ENCODE measurements around the gene ARHGEF35.
"Not testable (repeated sequence)": the region's sequence is repeated elsewhere in the genome, so short reads cannot be mapped to it uniquely, and the experiment has no call there.

DNA sequence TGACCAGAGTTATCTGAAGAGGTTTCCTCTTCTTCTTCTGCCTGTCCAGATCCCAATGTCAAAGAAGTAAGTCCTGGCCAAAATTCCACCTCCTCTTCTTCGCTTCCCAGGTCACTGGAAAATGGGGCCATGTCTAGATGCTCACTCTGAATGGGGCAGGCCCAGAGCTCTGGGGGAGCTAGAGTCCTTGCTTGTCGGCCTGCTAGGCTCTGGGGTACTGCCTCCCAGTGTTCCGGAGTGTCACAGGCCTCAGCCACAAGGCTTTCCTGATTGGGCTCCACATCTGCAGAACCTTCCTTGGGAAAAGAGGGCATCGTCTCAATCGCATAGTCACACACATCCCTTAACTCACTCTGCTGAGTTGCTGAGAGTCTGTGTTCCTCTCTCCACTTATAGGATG, 7.8 kb downstream of the ARHGEF35 start:
- not testable (repeated sequence) for TF ChIP-seq EZH2 (IDR thresholded peaks at IDR 0.05; ENCODE audit: borderline replicate concordance, low read length)
- TF ChIP-seq, protein P1, sequence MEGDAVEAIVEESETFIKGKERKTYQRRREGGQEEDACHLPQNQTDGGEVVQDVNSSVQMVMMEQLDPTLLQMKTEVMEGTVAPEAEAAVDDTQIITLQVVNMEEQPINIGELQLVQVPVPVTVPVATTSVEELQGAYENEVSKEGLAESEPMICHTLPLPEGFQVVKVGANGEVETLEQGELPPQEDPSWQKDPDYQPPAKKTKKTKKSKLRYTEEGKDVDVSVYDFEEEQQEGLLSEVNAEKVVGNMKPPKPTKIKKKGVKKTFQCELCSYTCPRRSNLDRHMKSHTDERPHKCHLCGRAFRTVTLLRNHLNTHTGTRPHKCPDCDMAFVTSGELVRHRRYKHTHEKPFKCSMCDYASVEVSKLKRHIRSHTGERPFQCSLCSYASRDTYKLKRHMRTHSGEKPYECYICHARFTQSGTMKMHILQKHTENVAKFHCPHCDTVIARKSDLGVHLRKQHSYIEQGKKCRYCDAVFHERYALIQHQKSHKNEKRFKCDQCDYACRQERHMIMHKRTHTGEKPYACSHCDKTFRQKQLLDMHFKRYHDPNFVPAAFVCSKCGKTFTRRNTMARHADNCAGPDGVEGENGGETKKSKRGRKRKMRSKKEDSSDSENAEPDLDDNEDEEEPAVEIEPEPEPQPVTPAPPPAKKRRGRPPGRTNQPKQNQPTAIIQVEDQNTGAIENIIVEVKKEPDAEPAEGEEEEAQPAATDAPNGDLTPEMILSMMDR (conservative IDR thresholded peaks at IDR 0.05 in 1 of 2, IDR thresholded peaks at IDR 0.05 in 1 of 2; ENCODE audit: extremely low read depth in 1 of 2, insufficient read depth in 1 of 2, low read depth in 1 of 2, low read length in 2 of 2), result not testable (repeated sequence)

All from mammary epithelial cell (primary cell).